Stimulated activated CD8-positive, alpha-beta memory T cell treated with anti-CD3 and anti-CD28 coated beads, Interleukin-15, amount 100 ng/mL, for 1 hour (primary cell): ENCODE data around the gene FARSA.
"Not testable (repeated sequence)": the region's sequence is repeated elsewhere in the genome, so short reads cannot be mapped to it uniquely, and the experiment has no call there.

Experiments used
- DNase-seq: peaks from one replicate; pipeline ENCODE4 v3.0.0-alpha.2; 2020; ENCODE audit warnings: low read depth

The FARSA gene

GRCh38 chr19:12890299-12890786 is 43.2 kb downstream of the FARSA start:
- not testable (repeated sequence) for DNase-seq

GRCh38 chr19:12888006-12888603 is 45.4 kb downstream of the FARSA start:
- DNase-seq, result no peak

DNA sequence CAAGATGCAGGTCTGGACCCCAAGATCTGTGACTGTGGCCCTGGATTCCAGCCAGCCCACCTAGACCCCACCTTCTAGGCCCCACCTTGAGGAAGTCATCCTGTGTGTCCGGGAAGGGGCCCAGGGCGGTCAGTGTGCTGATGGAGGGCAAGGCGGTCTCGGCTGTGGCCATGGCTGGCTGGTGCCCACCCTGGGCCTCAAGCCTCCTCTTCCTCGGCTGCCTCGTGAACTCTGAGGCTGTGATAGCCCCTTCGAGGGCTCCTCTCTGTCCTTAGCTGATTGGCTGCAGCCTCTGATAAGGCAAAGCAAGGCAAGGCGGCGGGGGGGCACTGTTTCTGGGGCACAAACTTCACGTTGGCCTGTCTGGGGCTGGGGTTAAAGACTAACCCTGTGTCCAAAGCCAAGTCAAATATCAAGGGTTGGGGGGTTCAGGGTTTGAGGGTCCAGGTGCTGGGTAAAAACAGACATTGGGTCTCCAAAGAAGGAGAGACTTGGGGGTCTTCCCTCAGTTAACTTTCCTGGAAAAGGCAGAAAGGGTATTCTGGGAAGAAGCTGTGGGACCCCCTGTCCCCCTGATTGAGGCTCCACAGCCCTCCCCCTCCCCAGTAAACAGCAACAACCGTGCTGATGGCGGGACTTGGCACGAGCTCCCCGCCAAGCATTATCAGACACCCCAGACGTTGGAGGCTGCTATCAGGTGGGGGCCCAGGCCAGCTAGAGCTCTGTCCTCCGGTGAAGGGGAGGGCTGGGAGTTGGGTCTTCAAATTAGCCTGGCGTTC is 46.4 kb downstream of the FARSA start, which contains the start of gene KLF1:
Gene KLF1 (minus strand): TSS at position 233 of the 779 bp plus-strand sequence. CDS start 61 bp downstream, at position 172.
- DNase-seq, result no peak

- DNase-seq, result no peak
Observed at GRCh38 chr19:12886651-12886968, 46.9 kb downstream of the FARSA start.

GRCh38 chr19:12885749-12886650 is 47.5 kb downstream of the FARSA start:
- DNase-seq, result no peak

- DNase-seq, result peak; percentile 63
Observed at GRCh38 chr19:12884926-12885748, 48.4 kb downstream of the FARSA start.

DNA sequence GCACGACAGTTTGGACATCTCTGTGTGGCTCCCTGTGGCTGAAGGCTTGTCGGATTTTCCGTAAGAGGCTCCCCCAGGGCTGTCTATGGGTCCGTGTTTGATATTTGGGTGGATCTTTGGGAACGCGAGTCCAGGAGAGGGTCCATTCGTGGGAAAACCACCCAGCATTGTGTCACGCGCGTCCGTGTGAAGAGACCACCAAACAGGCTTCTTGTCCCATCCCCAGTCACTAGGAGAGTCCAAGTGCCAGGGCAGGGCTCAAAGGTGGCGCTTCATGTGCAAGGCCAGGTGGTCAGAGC is 48.9 kb downstream of the FARSA start:
- no peak for DNase-seq

DNA sequence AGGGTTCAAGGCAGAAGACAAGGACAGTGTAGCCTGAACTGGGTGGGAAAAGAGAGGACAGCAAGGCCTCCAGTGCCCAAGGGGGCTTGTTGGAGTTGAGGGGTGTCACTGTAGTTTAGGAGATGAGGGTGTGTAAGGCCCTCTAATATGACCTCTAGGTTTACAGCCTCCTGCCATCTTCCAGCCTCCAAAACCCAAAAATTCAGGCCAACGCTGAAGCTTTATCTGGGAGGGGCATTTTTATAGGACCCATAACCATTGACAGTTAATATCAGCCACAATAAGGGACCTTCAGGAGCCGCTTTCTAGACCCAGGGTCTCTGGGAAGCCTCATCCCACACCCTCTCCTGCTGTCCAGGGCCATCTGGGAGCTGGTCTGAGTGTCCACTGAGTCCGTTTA is 49.3 kb downstream of the FARSA start:
- no peak for DNase-seq

DNA sequence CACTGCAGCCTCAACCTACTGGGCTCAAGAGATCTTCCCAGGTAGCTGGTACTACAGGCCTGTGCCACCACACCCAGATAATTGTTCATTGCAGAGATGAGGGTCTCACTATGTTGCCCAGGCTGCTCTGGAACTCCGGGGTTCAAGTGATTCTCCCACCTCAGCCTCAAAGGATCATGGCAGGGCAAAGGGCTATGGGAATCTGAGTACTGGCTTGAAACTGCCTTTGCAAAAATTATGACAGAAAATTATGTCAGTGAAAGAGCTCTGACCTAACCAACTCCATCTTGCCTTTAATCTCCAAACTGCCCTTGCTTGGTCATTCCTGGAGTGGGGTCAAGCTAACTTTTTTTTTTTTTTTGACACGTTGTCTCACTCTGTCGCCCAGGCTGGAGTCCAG is 50.9 kb downstream of the FARSA start:
- no peak for DNase-seq

- peak; percentile 71 for DNase-seq
Observed at GRCh38 chr19:12881172-12881808, 52.2 kb downstream of the FARSA start, which contains the start of gene DNASE2. DNASE2 (minus strand) TSS chr19:12881449; CDS start chr19:12881375, 74 bp downstream.

- DNase-seq, result no peak
Observed at GRCh38 chr19:12880551-12881171, 52.9 kb downstream of the FARSA start.

DNA sequence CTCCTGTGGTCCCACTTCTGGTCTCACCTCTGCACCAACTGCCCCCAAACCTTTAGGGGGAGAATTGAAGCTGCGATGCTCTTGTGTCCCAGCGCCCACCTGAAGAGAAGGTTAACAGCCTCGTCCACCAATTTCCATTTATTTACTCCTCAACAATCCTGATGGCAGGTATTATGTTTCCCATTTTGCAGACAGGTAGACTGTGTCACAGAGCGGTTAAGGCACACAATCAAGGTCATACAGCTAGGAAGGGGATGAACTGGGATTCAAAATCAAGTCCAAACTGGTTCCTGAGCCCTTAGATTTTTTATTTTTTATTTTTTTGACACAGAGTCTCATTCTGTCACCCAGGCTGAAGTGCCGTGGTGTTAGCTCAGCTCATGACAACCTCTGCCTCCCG is 58.4 kb downstream of the FARSA start:
- DNase-seq, result no peak

- DNase-seq, result no peak
Observed at GRCh38 chr19:12873891-12874745, 59.4 kb downstream of the FARSA start.

GRCh38 chr19:12872941-12873890 is 60.3 kb downstream of the FARSA start:
- DNase-seq, result no peak
